Femur (tissue), 1 donor: ENCODE results near the gene GOPC.
A peak's percentile ranks its signal among the peaks of the same experiment; 100 is the strongest.

ENCODE experiments used
- DNase-seq: peaks from one replicate; pipeline ENCODE4 v3.0.0-alpha.2; 2017

Gene GOPC

GRCh38 chr6:117595099-117595923, 7.0 kb downstream of the GOPC start:
- DNase-seq: no peak

GRCh38 chr6:117592983-117593759, 9.1 kb downstream of the GOPC start:
- no peak for DNase-seq

- no peak for DNase-seq
These were observed 10.9 kb downstream of the GOPC start for GRCh38 chr6:117591405-117591804.

GRCh38 chr6:117590447-117590846, 11.9 kb downstream of the GOPC start:
- no peak for DNase-seq

GRCh38 chr6:117585647-117586046, 16.7 kb downstream of the GOPC start:
- DNase-seq: no peak

- DNase-seq: no peak
These were observed 28.1 kb downstream of the GOPC start for GRCh38 chr6:117574198-117574597.

GRCh38 chr6:117573006-117573680, 29.2 kb downstream of the GOPC start:
- DNase-seq: no peak

- DNase-seq: no peak
These were observed 33.4 kb downstream of the GOPC start for GRCh38 chr6:117568831-117569410.

GRCh38 chr6:117568247-117568646, 34.1 kb downstream of the GOPC start:
- no peak for DNase-seq

GRCh38 chr6:117564681-117565080, 37.6 kb downstream of the GOPC start:
- DNase-seq: no peak

- DNase-seq: no peak
These were observed 41.2 kb downstream of the GOPC start for GRCh38 chr6:117561128-117561527.

- DNase-seq: no peak
These were observed 43.0 kb downstream of the GOPC start for GRCh38 chr6:117559299-117559698.

GRCh38 chr6:117558818-117559217, 43.5 kb downstream of the GOPC start:
- no peak for DNase-seq

- DNase-seq: no peak
These were observed 44.4 kb downstream of the GOPC start for GRCh38 chr6:117557951-117558350.

- peak; percentile 56 for DNase-seq
These were observed 46.3 kb downstream of the GOPC start for GRCh38 chr6:117555882-117556498.

- DNase-seq: no peak
These were observed 47.0 kb downstream of the GOPC start for GRCh38 chr6:117555262-117555849.

GRCh38 chr6:117553142-117553541, 49.2 kb downstream of the GOPC start:
- DNase-seq: no peak

- DNase-seq: no peak
These were observed 49.7 kb downstream of the GOPC start for GRCh38 chr6:117552618-117553017.

GRCh38 chr6:117550618-117551242, 51.6 kb downstream of the GOPC start:
- DNase-seq: no peak

GRCh38 chr6:117550078-117550600, 52.2 kb downstream of the GOPC start:
- no peak for DNase-seq

GRCh38 chr6:117549611-117550010, 52.7 kb downstream of the GOPC start:
- DNase-seq: no peak
